HG03558 (cell line): ENCODE data around the gene MCCC1.
"Not testable (repeated sequence)": the region's sequence is repeated elsewhere in the genome, so short reads cannot be mapped to it uniquely, and the experiment has no call there.

ENCODE experiments used
- ATAC-seq: cut with Tn5 transposase; IDR thresholded peaks from one replicate; pipeline ENCODE4 v1.9.1; 2021; ENCODE audit warnings: moderate number of reproducible peaks; ENCODE audit not compliant: unreplicated experiment; ENCODE audit errors: extremely low read depth

MCCC1 gene

GRCh38 chr3:183099026-183099837 is at the start of gene MCCC1:
MCCC1 (minus strand) TSS chr3:183099496; CDS start chr3:183099440, 56 bp downstream.
- ATAC-seq = peak; percentile 97

DNA sequence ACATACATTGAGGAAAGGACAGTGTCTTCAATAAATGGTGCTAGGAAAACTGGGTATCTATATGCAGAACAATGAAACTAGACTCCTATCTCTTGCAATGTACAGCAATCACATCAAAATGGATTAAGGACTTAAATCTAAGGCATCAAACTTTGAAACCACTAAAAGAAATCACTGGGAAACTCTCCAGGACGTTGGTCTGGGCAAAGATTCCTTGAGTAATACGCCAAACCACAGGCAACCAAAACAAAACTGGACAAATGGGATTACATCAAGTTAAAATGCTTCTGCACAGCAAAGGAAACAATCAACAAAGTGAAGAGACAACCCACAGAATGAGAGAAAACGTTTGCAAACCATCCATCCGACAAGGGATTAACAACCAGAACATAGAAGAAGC is 48.8 kb upstream of the MCCC1 start:
- no peak for ATAC-seq

- ATAC-seq = no peak
These were observed 45.1 kb upstream of the MCCC1 start for GRCh38 chr3:183144363-183144762.

GRCh38 chr3:183142199-183142598 is 42.9 kb upstream of the MCCC1 start:
- ATAC-seq = no peak

- no peak for ATAC-seq
These were observed 35.5 kb upstream of the MCCC1 start for GRCh38 chr3:183134844-183135243.

GRCh38 chr3:183132409-183132808 is 33.1 kb upstream of the MCCC1 start:
- no peak for ATAC-seq

DNA sequence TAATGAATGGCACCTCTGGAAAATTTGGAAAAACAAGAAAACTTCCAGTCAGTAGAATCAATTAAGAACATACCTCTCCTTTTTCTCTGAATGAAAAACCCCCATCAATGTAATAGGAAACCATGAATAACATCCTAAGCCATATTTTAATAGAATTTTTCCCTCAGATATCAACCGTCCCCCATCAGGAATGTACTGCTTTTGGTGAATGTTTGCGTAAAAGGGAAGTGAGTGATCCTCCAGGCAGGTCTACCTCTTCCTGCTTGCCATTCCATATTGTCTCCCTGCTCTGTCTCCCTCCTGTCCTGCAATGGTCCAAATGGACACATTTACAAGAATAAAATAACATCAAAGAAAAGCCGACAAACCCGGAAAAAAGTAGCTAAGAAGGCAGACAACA is 32.4 kb upstream of the MCCC1 start:
- no peak for ATAC-seq

DNA sequence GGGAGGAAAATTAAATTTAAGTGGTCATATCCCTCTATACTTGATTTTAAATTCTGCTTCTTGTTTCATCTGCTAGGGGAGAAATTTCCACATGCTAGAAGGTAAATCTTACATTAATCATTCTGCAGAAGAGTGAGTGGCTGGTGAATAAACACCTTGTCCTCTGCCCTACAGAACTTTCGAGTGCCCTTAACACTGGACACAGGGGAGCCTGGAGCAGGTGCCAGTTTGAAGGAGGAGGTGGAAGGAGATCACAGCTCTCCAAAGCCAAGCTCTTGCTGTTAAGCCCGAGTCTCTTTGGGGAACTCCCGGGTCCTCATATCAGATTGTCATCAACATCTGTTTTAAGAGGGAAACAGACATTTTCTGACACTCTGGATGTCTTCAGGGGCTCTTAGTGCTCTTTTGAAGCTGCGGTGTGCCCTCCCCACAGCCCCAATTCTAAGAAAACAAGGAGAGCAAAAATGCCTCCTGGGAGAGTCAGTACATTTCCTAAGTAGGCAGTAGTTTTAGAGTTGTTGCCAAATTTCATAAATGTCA is 32.0 kb upstream of the MCCC1 start:
- ATAC-seq = no peak

GRCh38 chr3:183129243-183129642 is 29.9 kb upstream of the MCCC1 start:
- no peak for ATAC-seq

DNA sequence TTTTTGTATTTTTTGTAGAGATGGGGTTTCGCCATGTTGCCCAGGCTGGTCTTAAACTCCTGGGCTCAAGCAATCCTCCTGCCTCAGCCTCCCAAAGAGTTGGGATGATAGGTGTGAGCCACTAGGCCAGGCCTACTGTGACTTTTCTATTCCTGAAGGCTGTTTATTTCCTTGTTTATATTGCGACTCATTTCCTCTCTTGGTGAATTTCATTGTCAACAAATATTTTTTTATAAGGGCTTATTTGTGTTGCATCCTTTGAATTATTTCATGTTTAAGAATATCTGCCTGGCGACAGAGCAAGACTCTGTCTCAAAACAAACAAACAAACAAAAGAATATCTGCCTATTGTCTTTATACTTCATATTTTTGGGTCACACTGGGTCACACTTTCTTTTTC is 29.4 kb upstream of the MCCC1 start:
- ATAC-seq = no peak

DNA sequence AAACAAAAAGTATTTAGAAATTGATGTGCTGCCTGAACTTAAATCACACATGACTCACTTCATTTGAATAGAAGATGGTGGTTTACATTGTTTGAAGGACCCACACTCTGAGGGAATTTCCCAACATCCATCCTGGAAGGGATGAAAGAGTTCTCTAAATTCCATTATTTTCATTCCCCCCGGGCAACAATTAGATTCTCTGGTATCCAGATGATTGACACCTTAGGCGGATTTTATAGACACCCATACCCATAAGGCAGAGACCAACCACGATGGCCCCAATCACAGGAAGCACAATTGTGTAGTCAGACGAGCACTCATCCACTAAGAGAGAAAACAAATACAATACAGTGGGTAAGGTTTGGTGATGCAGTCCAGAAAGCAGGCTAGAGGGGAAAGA is 24.6 kb upstream of the MCCC1 start:
- ATAC-seq = no peak

DNA sequence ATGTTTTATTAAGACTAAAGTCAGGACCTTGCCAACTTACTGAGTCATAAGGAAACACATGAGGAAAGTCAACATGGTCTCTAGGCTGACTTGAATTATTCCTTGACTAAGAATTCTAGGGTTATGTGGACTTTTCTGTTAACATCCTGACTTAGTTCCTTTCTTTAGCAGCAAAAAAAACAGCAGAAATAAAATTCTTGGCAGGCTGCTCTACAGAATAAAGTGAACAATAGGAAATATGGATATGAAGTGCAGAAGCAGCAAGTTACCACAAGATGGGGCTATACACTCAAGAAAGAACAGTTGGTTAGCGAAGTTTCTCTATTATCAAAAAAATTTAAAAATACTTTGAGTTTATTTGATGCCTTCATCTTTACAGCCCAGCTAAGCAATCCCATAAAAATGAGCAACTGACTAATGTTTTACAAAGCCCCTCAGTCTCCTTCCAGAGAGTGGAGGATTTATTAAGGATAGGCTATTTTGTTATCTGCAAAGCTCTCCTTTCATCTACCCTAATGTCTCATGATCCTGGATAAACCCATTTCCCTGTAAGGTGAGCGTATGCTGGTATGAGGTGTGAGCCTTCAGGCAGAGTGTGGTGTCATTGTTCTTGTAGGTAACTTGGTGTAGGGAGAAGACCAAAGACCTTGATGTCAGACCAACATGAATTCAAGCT is 23.1 kb upstream of the MCCC1 start:
- no peak for ATAC-seq

GRCh38 chr3:183120538-183121215 is 21.4 kb upstream of the MCCC1 start:
- ATAC-seq = no peak

- ATAC-seq = no peak
These were observed 17.8 kb upstream of the MCCC1 start for GRCh38 chr3:183117056-183117455.

GRCh38 chr3:183116025-183116614 is 16.8 kb upstream of the MCCC1 start:
- peak; percentile 65 for ATAC-seq

DNA sequence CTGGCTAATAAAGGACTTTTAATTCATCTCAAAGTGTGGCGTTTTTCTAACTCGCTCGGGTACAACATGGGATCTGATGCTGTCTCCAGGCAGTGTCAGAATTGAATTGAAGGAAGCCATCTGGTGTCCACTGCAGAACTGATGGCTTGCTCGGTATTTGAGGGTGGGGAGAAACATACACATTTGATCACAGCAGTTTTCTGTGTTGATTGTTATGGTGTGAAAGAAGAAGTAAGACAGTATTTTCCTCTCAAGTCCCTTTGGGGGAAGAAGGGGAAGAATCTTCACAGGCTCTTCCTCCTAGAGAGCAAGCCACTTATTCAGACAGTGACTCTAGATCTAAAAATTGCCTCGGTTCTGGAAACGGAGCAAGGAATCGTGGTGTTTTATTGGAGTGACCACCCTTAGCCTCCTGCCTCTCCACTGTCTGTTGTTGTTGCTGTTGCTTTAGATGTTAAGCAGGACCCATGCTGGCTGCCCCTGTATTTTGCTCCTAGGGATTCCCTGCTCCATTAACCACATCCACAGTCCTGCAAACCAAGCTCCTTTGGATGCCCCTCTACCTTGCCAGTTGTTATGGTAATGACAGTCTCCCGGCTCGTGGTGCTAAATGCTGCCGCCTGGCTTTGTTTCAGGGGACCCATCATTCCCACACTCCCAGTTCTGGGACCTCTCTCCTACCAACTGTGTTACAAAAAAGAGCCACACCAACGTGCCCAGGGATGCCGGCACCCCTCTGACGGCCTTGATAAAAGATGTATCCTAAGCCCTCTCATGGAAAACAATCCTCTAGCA is 15.3 kb upstream of the MCCC1 start:
- ATAC-seq = no peak

DNA sequence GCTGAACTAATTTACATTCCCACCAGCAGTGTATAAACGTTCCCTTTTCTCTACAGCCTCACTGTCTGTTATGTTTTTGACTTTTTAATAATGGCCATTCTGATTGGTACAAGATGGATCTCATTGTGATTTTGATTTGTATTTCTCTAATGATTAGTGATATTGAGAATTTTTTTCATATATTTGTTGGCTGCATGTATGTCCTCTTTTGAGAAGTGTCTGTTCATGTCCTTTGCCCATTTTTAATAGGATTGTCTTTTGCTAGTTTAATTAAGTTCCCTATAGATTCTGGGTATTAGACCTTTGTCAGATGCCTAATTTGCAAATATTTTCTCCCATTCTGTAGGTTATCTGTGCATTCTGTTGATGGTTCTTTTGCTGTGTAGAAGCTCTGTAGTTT is 10.6 kb upstream of the MCCC1 start:
- ATAC-seq = not testable (repeated sequence)

DNA sequence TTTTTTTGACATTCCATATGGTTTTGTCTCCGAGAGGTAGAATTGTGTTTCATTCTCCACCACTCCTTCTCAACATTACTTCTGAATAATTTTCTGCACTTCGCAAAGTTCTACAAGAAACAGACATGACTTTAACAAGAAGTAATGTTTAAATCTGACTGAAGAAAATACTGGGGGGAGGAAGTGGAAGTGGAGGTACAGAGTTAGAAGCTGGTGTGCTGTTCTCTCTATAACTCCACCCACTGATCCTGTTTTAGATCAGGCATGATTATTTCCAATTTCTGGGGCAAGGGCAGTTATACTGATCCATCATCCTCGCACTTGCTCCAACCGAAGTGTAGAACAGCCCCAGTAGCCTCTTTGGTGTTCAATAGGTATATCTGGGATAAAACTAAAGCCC is 9.2 kb upstream of the MCCC1 start:
- no peak for ATAC-seq

- ATAC-seq = no peak
These were observed 8.7 kb upstream of the MCCC1 start for GRCh38 chr3:183108001-183108449.

GRCh38 chr3:183107372-183107771 is 8.1 kb upstream of the MCCC1 start:
- not testable (repeated sequence) for ATAC-seq
